ENCODE results near the gene GALNT2. TPM values are rescaled to one million over a fixed set of nuclear protein-coding genes. Genes with fewer than 3 reads are reported as not detected.

Gene GALNT2
- total RNA-seq, 1 donor = 69.5 TPM

- no peak for DNase-seq (ENCODE audit: low read depth)
- no peak for TF ChIP-seq CTCF (IDR thresholded peaks at IDR 0.05; ENCODE audit: insufficient read depth, low read depth, low read length)
- no peak overlapping the region for H3K4me3 ChIP-seq (ENCODE audit: low read depth, low read length)
Observed at GRCh38 chr1:230136453-230137336, 69.7 kb downstream of the GALNT2 start.

- DNase-seq (ENCODE audit: low read depth) = no peak
- no peak for TF ChIP-seq CTCF (IDR thresholded peaks at IDR 0.05; ENCODE audit: insufficient read depth, low read depth, low read length)
- no peak overlapping the region for H3K4me3 ChIP-seq (ENCODE audit: low read depth, low read length)
Observed at GRCh38 chr1:230137337-230137815, 70.3 kb downstream of the GALNT2 start.

GRCh38 chr1:230138561-230139239, 71.7 kb downstream of the GALNT2 start:
- DNase-seq (ENCODE audit: low read depth) = no peak
- no peak for TF ChIP-seq CTCF (IDR thresholded peaks at IDR 0.05; ENCODE audit: insufficient read depth, low read depth, low read length)
- H3K4me3 ChIP-seq (ENCODE audit: low read depth, low read length) = no peak overlapping the region

GRCh38 chr1:230139315-230139714, 72.3 kb downstream of the GALNT2 start:
- no peak overlapping the region for H3K4me3 ChIP-seq (ENCODE audit: low read depth, low read length)
- no peak for TF ChIP-seq CTCF (IDR thresholded peaks at IDR 0.05; ENCODE audit: insufficient read depth, low read depth, low read length)
- DNase-seq (ENCODE audit: low read depth) = no peak

GRCh38 chr1:230139741-230140140, 72.7 kb downstream of the GALNT2 start:
- DNase-seq (ENCODE audit: low read depth) = no peak
- H3K4me3 ChIP-seq (ENCODE audit: low read depth, low read length) = no peak overlapping the region

More at GRCh38 chr1:230139741-230140140, 72.7 kb downstream of the GALNT2 start:
- TF ChIP-seq CTCF (IDR thresholded peaks at IDR 0.05; ENCODE audit: insufficient read depth, low read depth, low read length) = no peak
